Muscle of back (tissue), 13 donors: Measurements from ENCODE around the gene DLEC1. TPM values are rescaled to one million over a fixed set of nuclear protein-coding genes. Genes with fewer than 3 reads are reported as not detected.

Source experiments
- DNase-seq, 3 donors: peaks; one replicate each; pipeline versions ENCODE4 v3.0.0 to v3.0.0-alpha.2; 2013
- long read RNA-seq, 9 donors: transcript quantifications; one replicate each; lab custom pipeline, GENCODE V29; 2026
- polyA plus RNA-seq, 10 donors: library from polyadenylated mRNA; unstranded; fragments of 120-200 nt; gene quantifications; one replicate each; pipeline ENCODE4 v1.2.1, GENCODE V29; 2013; ENCODE audit not compliant: insufficient read length in 10 of 10

DLEC1 gene
- polyA plus RNA-seq, result 1 to 10 TPM in 1 of 10 donors, under 1 TPM in 9; 0.22 to 1.2 (median 0.40) TPM
- long read RNA-seq, donor 1, partial matches to known transcripts, result 14 of 14 reads
- long read RNA-seq, donor 1, other reads (novel, unspliced or antisense), result 0 of 14 reads
- long read RNA-seq, donor 2, result 0 reads
- long read RNA-seq, donor 3, result 0 reads
- long read RNA-seq, donor 4, partial matches to known transcripts, result 16 of 16 reads
- long read RNA-seq, donor 4, other reads (novel, unspliced or antisense), result 0 of 16 reads
- long read RNA-seq, donor 5, partial matches to known transcripts, result 11 of 11 reads
- long read RNA-seq, donor 5, other reads (novel, unspliced or antisense), result 0 of 11 reads
- long read RNA-seq, donor 6, partial matches to known transcripts, result 23 of 23 reads
- long read RNA-seq, donor 6, other reads (novel, unspliced or antisense), result 0 of 23 reads
- long read RNA-seq, donor 7, partial matches to known transcripts, result 13 of 22 reads
- long read RNA-seq, donor 7, other reads (novel, unspliced or antisense), result 9 of 22 reads
- long read RNA-seq, donor 8, result 0 reads
- long read RNA-seq, donor 9, result 0 reads

GRCh38 chr3:38039101-38039898 is at the start of gene DLEC1:
TSS of gene DLEC1 (plus strand) at chr3:38039208. CDS start at chr3:38039226, 18 bp downstream.
- DNase-seq, result peak in 2 of 3 donors; percentile 69 to 86

- no peak for DNase-seq
These were observed 49.1 kb upstream of the DLEC1 start for GRCh38 chr3:37989821-37990480.

GRCh38 chr3:37990527-37990926 is 48.5 kb upstream of the DLEC1 start, which contains the start of gene VILL:
TSS of gene VILL (plus strand) at chr3:37990786. CDS start at chr3:37993673, 2,887 bp downstream.
- no peak for DNase-seq

- DNase-seq, result no peak
These were observed 47.9 kb upstream of the DLEC1 start for GRCh38 chr3:37991109-37991508.

GRCh38 chr3:37991823-37992222 is 47.2 kb upstream of the DLEC1 start:
- DNase-seq, result no peak

GRCh38 chr3:37992271-37993066 is 46.5 kb upstream of the DLEC1 start:
- no peak for DNase-seq

- DNase-seq, result no peak
These were observed 45.9 kb upstream of the DLEC1 start for GRCh38 chr3:37993067-37993455.

GRCh38 chr3:37993460-37993819 is 45.6 kb upstream of the DLEC1 start:
- DNase-seq, result no peak

GRCh38 chr3:37993820-37994638 is 45.0 kb upstream of the DLEC1 start:
- DNase-seq, result peak; percentile 66 to 93 (median 76)

GRCh38 chr3:37994639-37994972 is 44.4 kb upstream of the DLEC1 start:
- DNase-seq, result no peak

- DNase-seq, result no peak
These were observed 43.1 kb upstream of the DLEC1 start for GRCh38 chr3:37995652-37996641.

GRCh38 chr3:37996785-37997301 is 42.2 kb upstream of the DLEC1 start:
- peak; percentile 64 to 84 (median 76) for DNase-seq

GRCh38 chr3:37997342-37997741 is 41.7 kb upstream of the DLEC1 start:
- no peak for DNase-seq

GRCh38 chr3:37997791-37998370 is 41.1 kb upstream of the DLEC1 start:
- no peak for DNase-seq

- no peak for DNase-seq
These were observed 39.2 kb upstream of the DLEC1 start for GRCh38 chr3:37999836-38000235.

GRCh38 chr3:38000242-38000916 is 38.6 kb upstream of the DLEC1 start:
- no peak for DNase-seq

- no peak for DNase-seq
These were observed 38.0 kb upstream of the DLEC1 start for GRCh38 chr3:38000965-38001455.
